Measurements from ENCODE around the gene PPM1H. TPM values are rescaled to one million over a fixed set of nuclear protein-coding genes. Genes with fewer than 3 reads are reported as not detected.

Gene PPM1H
- polyA plus RNA-seq, 4 donors = 1.1 to 14.3 (median 3.2) TPM

DNA sequence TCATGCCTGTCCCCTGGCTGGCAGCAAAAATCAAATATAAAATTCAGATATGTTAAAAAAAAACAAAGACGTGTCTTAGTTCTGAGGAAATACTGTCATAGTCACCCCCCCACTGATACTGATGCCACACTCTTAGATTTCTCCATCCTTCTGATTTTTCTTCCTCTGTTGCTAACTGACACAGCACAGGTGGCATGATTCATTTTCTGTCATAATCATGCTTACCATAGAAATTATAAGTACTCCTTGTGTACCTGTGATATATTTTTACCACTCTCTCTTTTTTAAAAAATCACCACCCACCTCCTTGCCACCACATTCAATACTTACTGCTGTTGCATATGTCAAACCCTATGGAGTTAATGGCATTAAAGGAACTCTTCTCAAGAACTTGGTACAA lies 209.2 kb downstream of the PPM1H start:
- Histone ChIP-seq H3K4me3 (ENCODE audit: low read depth in 1 of 3, low read length in 3 of 3) (no peak overlapping the region), H3K27ac (ENCODE audit: low read depth in 1 of 3, low read length in 2 of 3) (no peak overlapping the region), H3K9me3 (ENCODE audit: control insufficient read depth in 2 of 2, insufficient read depth in 1 of 2, low read depth in 1 of 2, low read length in 1 of 2) (no peaks in the 10 kb centered on the region), H3K27me3 (ENCODE audit: control insufficient read depth in 3 of 3, insufficient read depth in 3 of 3, low read length in 3 of 3) (no peaks in the 10 kb centered on the region), H3K36me3 (ENCODE audit: control insufficient read depth in 3 of 3, insufficient read depth in 2 of 3, low read depth in 1 of 3, low read length in 3 of 3) (peaks cover 0 to 3% (median 0%) of the 10 kb centered on the region in 3 donors), H3K4me1 (ENCODE audit: control insufficient read depth in 3 of 3, insufficient read depth in 2 of 3, low read depth in 1 of 3, low read length in 2 of 3) (no peaks in the 10 kb centered on the region)
- DNase-seq (no peak), FAIRE-seq (no peak)
- WGBS, 3 donors = 78 to 100% (median 83%) methylated on average over 1 of the region's 1 CpG

DNA sequence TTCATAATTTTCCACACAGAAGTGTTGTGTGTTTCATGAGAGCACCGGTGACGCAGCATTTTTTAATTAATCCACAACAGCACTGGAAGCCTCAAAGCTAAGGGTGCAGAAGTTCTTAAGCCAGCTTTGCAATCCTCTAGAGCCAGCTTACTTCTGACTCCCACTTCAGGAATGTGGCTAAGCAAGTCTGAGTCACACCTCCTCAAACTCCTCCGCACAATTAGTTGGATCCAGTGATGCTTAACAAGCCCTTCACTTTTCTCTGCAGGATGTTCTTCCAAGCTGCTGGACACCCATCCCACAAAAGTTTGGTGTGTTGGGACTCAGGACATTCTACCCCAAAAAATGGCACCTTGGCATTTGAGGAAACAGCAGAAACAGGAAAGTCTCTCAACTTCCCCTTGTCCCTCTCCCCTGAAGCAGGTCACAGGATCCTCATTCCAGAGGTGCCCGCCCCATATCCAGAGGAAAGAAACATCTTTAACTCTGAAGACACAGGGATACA lies 210.0 kb downstream of the PPM1H start:
- WGBS, 3 donors = 33 to 62% (median 49%) methylated on average over 4 of the region's 4 CpGs
- Histone ChIP-seq H3K27me3 (ENCODE audit: control insufficient read depth in 3 of 3, insufficient read depth in 3 of 3, low read length in 3 of 3) (no peaks in the 10 kb centered on the region), H3K9me3 (ENCODE audit: control insufficient read depth in 2 of 2, insufficient read depth in 1 of 2, low read depth in 1 of 2, low read length in 1 of 2) (no peaks in the 10 kb centered on the region), H3K27ac (ENCODE audit: low read depth in 1 of 3, low read length in 2 of 3) (no peak overlapping the region), H3K4me3 (ENCODE audit: low read depth in 1 of 3, low read length in 3 of 3) (no peak overlapping the region), H3K36me3 (ENCODE audit: control insufficient read depth in 3 of 3, insufficient read depth in 2 of 3, low read depth in 1 of 3, low read length in 3 of 3) (peaks cover 0 to 3% (median 0%) of the 10 kb centered on the region in 3 donors), H3K4me1 (ENCODE audit: control insufficient read depth in 3 of 3, insufficient read depth in 2 of 3, low read depth in 1 of 3, low read length in 2 of 3) (no peaks in the 10 kb centered on the region)
- DNase-seq (peak; percentile 82 to 84), FAIRE-seq (no peak)

DNA sequence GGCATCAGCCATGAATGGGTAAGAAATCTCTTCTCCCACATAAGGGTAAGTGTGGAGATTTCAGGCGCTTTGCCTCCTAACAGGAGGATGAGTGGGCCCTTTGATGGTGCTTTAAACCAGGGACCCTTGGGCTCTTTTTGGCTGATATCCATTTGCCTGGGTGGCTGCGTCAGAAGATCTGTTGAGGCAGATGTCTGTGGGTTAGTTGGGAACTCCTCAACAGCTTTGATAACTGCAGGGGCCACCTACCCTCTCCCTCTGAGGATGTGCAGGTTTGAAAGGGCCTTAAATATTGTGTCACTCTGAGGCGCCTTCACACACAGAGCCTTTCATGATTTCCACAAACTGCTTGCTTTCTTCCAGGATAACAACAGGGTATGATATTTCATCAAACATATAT lies 210.7 kb downstream of the PPM1H start:
- H3K27me3 ChIP-seq (ENCODE audit: control insufficient read depth in 3 of 3, insufficient read depth in 3 of 3, low read length in 3 of 3) = no peaks in the 10 kb centered on the region
- no peak overlapping the region for H3K27ac ChIP-seq (ENCODE audit: low read depth in 1 of 3, low read length in 2 of 3)
- peaks cover 0 to 6% (median 0%) of the 10 kb centered on the region in 3 donors for H3K36me3 ChIP-seq (ENCODE audit: control insufficient read depth in 3 of 3, insufficient read depth in 2 of 3, low read depth in 1 of 3, low read length in 3 of 3)
- 88 to 98% (median 94%) methylated on average over 3 of the region's 3 CpGs for WGBS, 3 donors
- FAIRE-seq (no peak), DNase-seq (no peak)
- H3K4me1 ChIP-seq (ENCODE audit: control insufficient read depth in 3 of 3, insufficient read depth in 2 of 3, low read depth in 1 of 3, low read length in 2 of 3) = no peaks in the 10 kb centered on the region
- no peak overlapping the region for H3K4me3 ChIP-seq (ENCODE audit: low read depth in 1 of 3, low read length in 3 of 3)
- no peaks in the 10 kb centered on the region for H3K9me3 ChIP-seq (ENCODE audit: control insufficient read depth in 2 of 2, insufficient read depth in 1 of 2, low read depth in 1 of 2, low read length in 1 of 2)

GRCh38 chr12:62722971-62723680 lies 211.8 kb downstream of the PPM1H start:
- no peaks in the 10 kb centered on the region for H3K27me3 ChIP-seq (ENCODE audit: control insufficient read depth in 3 of 3, insufficient read depth in 3 of 3, low read length in 3 of 3)
- H3K9me3 ChIP-seq (ENCODE audit: control insufficient read depth in 2 of 2, insufficient read depth in 1 of 2, low read depth in 1 of 2, low read length in 1 of 2) = no peaks in the 10 kb centered on the region
- no peaks in the 10 kb centered on the region for H3K4me1 ChIP-seq (ENCODE audit: control insufficient read depth in 3 of 3, insufficient read depth in 2 of 3, low read depth in 1 of 3, low read length in 2 of 3)
- FAIRE-seq (no peak), DNase-seq (no peak)
- no peak overlapping the region for H3K4me3 ChIP-seq (ENCODE audit: low read depth in 1 of 3, low read length in 3 of 3)
- WGBS, 3 donors = 87 to 95% (median 90%) methylated on average over 3 of the region's 3 CpGs
- H3K27ac ChIP-seq (ENCODE audit: low read depth in 1 of 3, low read length in 2 of 3) = no peak overlapping the region
- peaks cover 0 to 8% (median 0%) of the 10 kb centered on the region in 3 donors for H3K36me3 ChIP-seq (ENCODE audit: control insufficient read depth in 3 of 3, insufficient read depth in 2 of 3, low read depth in 1 of 3, low read length in 3 of 3)

DNA sequence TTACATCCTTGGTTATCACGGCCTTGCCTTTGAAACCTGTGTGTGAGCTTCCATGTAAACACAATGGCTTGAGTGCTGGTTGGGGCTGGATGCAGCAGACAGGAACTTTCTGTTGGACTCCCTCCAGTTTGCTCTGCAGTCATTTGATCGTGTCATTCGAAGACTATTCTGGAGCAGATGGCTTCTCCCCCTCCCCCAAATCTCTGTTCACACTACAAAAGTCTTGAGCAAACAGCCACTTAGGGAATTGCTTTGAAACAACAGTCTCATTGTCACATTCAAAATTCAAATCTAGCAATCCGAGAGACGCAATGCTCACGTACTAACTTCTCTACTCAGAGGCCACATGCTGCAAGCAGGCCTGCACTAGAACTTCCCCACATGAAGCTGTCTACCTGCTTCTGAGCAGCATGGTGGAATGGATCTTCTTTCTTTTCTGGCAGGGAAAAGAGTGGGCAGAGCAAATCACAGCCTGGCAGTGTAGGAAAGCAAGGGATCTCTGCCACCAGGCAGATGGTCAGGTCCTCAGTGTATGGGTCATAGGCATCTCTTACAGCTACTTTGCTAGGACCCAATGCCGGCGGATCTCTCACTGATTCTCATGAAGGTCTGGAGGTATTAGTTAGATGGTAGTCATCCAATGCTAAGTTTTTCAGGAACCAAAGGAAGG lies 214.2 kb downstream of the PPM1H start:
- Histone ChIP-seq H3K9me3 (ENCODE audit: control insufficient read depth in 2 of 2, insufficient read depth in 1 of 2, low read depth in 1 of 2, low read length in 1 of 2) (no peaks in the 10 kb centered on the region), H3K36me3 (ENCODE audit: control insufficient read depth in 3 of 3, insufficient read depth in 2 of 3, low read depth in 1 of 3, low read length in 3 of 3) (peaks cover 0 to 10% (median 0%) of the 10 kb centered on the region in 3 donors), H3K4me3 (ENCODE audit: low read depth in 1 of 3, low read length in 3 of 3) (no peak overlapping the region), H3K4me1 (ENCODE audit: control insufficient read depth in 3 of 3, insufficient read depth in 2 of 3, low read depth in 1 of 3, low read length in 2 of 3) (no peaks in the 10 kb centered on the region), H3K27ac (ENCODE audit: low read depth in 1 of 3, low read length in 2 of 3) (no peak overlapping the region), H3K27me3 (ENCODE audit: control insufficient read depth in 3 of 3, insufficient read depth in 3 of 3, low read length in 3 of 3) (no peaks in the 10 kb centered on the region)
- DNase-seq (no peak), FAIRE-seq (no peak)
- WGBS, 3 donors = 67 to 85% (median 82%) methylated on average over 8 of the region's 8 CpGs

DNA sequence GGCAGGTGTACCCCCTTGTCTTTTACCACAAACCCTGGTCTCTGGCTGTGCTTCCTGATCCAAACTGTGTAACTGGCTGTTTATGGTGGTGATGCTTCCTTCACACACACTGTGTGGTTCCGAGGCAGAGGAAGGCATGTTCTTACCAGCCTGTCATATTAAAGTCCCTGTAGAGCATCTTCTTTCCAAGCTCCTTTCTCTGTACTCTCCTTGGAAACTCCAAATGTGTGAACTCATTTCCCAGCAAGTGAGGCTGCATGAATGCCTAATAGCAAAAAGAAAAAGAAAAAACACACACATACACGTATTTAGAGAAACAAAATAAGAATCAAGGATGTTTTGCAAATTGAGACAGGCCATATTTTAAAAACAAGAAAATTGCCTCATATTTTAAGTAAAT lies 214.9 kb downstream of the PPM1H start:
- H3K4me3 ChIP-seq (ENCODE audit: low read depth in 1 of 3, low read length in 3 of 3) = no peak overlapping the region
- H3K27ac ChIP-seq (ENCODE audit: low read depth in 1 of 3, low read length in 2 of 3) = no peak overlapping the region
- FAIRE-seq (no peak), DNase-seq (no peak)
- peaks cover 0 to 18% (median 0%) of the 10 kb centered on the region in 3 donors for H3K36me3 ChIP-seq (ENCODE audit: control insufficient read depth in 3 of 3, insufficient read depth in 2 of 3, low read depth in 1 of 3, low read length in 3 of 3)
- 80 to 92% (median 83%) methylated on average over 2 of the region's 2 CpGs for WGBS, 3 donors
- no peaks in the 10 kb centered on the region for H3K27me3 ChIP-seq (ENCODE audit: control insufficient read depth in 3 of 3, insufficient read depth in 3 of 3, low read length in 3 of 3)
- no peaks in the 10 kb centered on the region for H3K4me1 ChIP-seq (ENCODE audit: control insufficient read depth in 3 of 3, insufficient read depth in 2 of 3, low read depth in 1 of 3, low read length in 2 of 3)
- H3K9me3 ChIP-seq (ENCODE audit: control insufficient read depth in 2 of 2, insufficient read depth in 1 of 2, low read depth in 1 of 2, low read length in 1 of 2) = no peaks in the 10 kb centered on the region

DNA sequence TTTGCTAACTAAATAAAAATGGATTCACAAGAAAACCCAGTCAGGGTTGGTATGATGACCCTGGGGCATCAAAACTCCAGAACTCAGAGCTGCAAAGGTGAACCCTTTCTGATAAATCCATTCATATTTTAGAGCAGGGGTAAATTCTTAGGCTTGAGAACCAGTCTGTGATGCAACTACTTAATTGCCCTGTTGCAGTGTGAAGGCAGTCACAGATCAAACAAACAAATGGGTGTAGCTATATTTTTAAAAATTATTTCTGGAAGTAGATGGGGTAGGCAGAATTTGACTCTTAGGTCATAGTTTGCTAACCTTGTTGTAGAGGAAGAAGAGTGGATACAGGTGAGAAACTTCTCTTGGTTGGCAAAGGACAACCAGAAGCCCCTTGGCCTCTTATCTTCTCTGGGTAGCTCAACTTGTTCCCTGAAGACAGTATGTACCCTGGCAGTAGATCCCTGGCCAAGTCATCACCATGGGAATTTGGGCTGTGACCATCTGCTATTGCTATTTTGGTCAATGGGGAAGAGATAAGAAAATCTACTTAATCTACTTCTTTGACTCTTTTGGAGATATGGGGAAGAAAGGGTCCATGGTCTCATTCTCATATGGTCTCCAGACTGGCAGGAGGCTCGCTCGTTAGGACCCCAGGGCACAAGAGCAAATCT lies 216.1 kb downstream of the PPM1H start:
- H3K4me3 ChIP-seq (ENCODE audit: low read depth in 1 of 3, low read length in 3 of 3) = no peak overlapping the region
- FAIRE-seq (no peak), DNase-seq (no peak)
- no peaks in the 10 kb centered on the region for H3K4me1 ChIP-seq (ENCODE audit: control insufficient read depth in 3 of 3, insufficient read depth in 2 of 3, low read depth in 1 of 3, low read length in 2 of 3)
- no peak overlapping the region for H3K27ac ChIP-seq (ENCODE audit: low read depth in 1 of 3, low read length in 2 of 3)
- no peaks in the 10 kb centered on the region for H3K27me3 ChIP-seq (ENCODE audit: control insufficient read depth in 3 of 3, insufficient read depth in 3 of 3, low read length in 3 of 3)
- 87 to 95% (median 92%) methylated on average over 2 of the region's 2 CpGs for whole genome bisulfite sequencing, 3 donors
- peaks cover 0 to 21% (median 0%) of the 10 kb centered on the region in 3 donors for H3K36me3 ChIP-seq (ENCODE audit: control insufficient read depth in 3 of 3, insufficient read depth in 2 of 3, low read depth in 1 of 3, low read length in 3 of 3)
- no peaks in the 10 kb centered on the region for H3K9me3 ChIP-seq (ENCODE audit: control insufficient read depth in 2 of 2, insufficient read depth in 1 of 2, low read depth in 1 of 2, low read length in 1 of 2)

- DNase-seq = no peak
- Histone ChIP-seq H3K9me3 (ENCODE audit: control insufficient read depth in 2 of 2, insufficient read depth in 1 of 2, low read depth in 1 of 2, low read length in 1 of 2) (no peaks in the 10 kb centered on the region), H3K4me3 (ENCODE audit: low read depth in 1 of 3, low read length in 3 of 3) (no peak overlapping the region), H3K27ac (ENCODE audit: low read depth in 1 of 3, low read length in 2 of 3) (no peak overlapping the region), H3K27me3 (ENCODE audit: control insufficient read depth in 3 of 3, insufficient read depth in 3 of 3, low read length in 3 of 3) (no peaks in the 10 kb centered on the region), H3K36me3 (ENCODE audit: control insufficient read depth in 3 of 3, insufficient read depth in 2 of 3, low read depth in 1 of 3, low read length in 3 of 3) (peaks cover 0 to 26% (median 0%) of the 10 kb centered on the region in 3 donors), H3K4me1 (ENCODE audit: control insufficient read depth in 3 of 3, insufficient read depth in 2 of 3, low read depth in 1 of 3, low read length in 2 of 3) (no peaks in the 10 kb centered on the region)
- no peak for FAIRE-seq
- 91 to 93% (median 92%) methylated on average over 1 of the region's 1 CpG for WGBS, 3 donors
These were observed 217.3 kb downstream of the PPM1H start for GRCh38 chr12:62717643-62718042.
